Measurements from ENCODE around the gene PACSIN1. TPM values are rescaled to one million over a fixed set of nuclear protein-coding genes. Genes with fewer than 3 reads are reported as not detected.

PACSIN1 gene
- total and polyA plus RNA-seq, 8 donors = 0.09 to 0.51 (median 0.25) TPM; not detected in 1

GRCh38 chr6:34487536-34487935 lies 21.7 kb downstream of the PACSIN1 start:
- Histone ChIP-seq H3K4me1 (no peaks in the 10 kb centered on the region), H3K27ac (no peak overlapping the region), H3K4me3 (no peak overlapping the region), H3K36me3 (no peaks in the 10 kb centered on the region), H3K9me3 (no peaks in the 10 kb centered on the region), H3K27me3 (no peaks in the 10 kb centered on the region)
- ATAC-seq (no peak), DNase-seq (no peak)
- intact Hi-C loops (cut with DNase I) = no loop called here
- no peak for TF ChIP-seq CTCF (IDR thresholded peaks at IDR 0.05)

DNA sequence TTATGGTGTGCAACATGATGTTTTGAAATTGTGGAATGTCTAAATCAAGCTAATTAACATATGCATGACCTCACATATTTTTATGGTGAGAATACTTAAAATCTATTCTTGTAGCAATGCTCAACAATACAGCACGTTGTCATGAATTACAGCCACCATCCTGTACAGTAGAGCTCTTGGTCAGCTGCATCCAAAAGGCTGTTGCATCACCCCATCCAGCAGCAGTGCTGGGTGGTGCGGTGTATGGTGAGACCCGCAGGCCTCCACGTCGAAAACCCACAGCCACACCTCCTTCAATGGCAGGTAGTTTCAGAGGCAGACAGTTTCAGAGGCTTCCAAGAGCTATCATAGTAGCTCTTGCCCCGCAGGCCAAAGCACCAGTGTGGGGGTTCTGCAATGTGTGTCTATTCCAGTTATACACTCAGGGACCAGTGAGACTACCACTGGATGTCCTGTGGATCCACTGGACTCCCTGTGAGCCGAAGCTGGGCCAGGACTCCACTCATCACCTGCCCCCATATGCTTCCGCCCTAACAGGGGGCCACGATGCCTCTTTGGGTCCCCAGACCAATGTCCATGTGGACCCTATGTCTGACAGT lies 23.4 kb downstream of the PACSIN1 start:
- DNase-seq (no peak), ATAC-seq (no peak)
- Histone ChIP-seq H3K27me3 (no peaks in the 10 kb centered on the region), H3K9me3 (no peaks in the 10 kb centered on the region), H3K27ac (no peak overlapping the region), H3K4me3 (no peak overlapping the region), H3K4me1 (no peaks in the 10 kb centered on the region), H3K36me3 (no peaks in the 10 kb centered on the region)
- TF ChIP-seq CTCF (IDR thresholded peaks at IDR 0.05) = no peak
- intact Hi-C loops (cut with DNase I) = no loop called here

DNA sequence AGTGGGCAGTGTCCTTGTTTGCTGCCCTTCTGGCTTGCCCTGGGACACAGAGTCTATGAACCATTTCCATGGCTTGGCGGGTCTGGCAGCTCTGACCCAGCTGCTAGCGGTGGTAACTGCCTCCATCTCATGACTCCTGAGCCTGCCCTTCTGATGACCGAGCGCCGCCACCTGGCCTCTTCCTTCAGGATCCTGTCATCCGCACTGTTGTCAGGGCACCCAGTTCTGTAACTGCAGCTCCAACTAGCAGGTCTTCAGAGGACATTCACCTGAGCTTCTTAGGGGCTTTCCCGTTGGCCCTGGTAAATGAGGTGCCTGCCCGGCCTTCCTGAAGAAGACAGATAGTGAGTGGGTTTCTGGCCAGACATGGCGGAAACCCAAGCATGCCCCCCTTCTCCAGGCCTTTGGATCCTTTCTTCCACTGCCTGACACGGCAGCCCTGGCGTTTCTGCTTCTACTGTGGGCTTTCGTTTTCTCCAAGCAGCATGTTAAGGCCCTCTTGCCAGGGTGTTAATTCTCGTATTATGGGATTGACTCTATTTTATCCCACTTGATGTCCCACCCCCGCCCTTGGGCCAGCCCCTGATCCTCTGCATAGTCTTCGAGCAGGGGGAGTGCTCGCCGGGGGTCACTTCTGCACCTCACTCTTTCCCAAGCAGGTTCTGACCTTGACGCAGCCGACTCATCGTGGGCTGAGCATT lies 24.7 kb downstream of the PACSIN1 start:
- no peak for DNase-seq
- no peak overlapping the region for H3K27ac ChIP-seq
- no peaks in the 10 kb centered on the region for H3K27me3 ChIP-seq
- H3K4me1 ChIP-seq = no peaks in the 10 kb centered on the region
- H3K4me3 ChIP-seq = no peak overlapping the region
- ATAC-seq = no peak
- intact Hi-C loops (cut with DNase I) = no loop called here
- no peak for TF ChIP-seq CTCF (IDR thresholded peaks at IDR 0.05)
- no peaks in the 10 kb centered on the region for H3K9me3 ChIP-seq
- no peaks in the 10 kb centered on the region for H3K36me3 ChIP-seq

DNA sequence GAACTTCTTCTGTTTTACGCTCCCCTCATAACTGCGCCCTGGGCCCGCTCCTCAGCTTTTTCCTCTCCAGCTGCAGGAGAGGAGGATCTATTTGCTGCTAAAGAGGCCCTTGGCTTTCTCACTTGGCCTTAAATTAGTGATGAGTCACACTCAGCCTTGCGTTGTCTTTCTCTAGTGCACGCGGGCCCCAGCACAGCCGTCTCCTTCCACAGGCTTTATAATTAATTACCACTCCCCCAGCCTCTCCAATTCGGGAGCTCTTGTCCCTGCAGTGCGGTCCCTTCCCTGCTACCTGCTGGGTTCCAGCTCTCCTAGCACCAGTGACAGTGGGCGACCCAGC lies 25.2 kb downstream of the PACSIN1 start:
- H3K36me3 ChIP-seq = no peaks in the 10 kb centered on the region
- no peaks in the 10 kb centered on the region for H3K9me3 ChIP-seq
- intact Hi-C loops (cut with DNase I) = no loop called here
- no peak overlapping the region for H3K4me3 ChIP-seq
- H3K4me1 ChIP-seq = no peaks in the 10 kb centered on the region
- H3K27me3 ChIP-seq = no peaks in the 10 kb centered on the region
- no peak overlapping the region for H3K27ac ChIP-seq
- ATAC-seq = peak; percentile 65
- TF ChIP-seq CTCF (IDR thresholded peaks at IDR 0.05) = no peak
- no peak for DNase-seq

DNA sequence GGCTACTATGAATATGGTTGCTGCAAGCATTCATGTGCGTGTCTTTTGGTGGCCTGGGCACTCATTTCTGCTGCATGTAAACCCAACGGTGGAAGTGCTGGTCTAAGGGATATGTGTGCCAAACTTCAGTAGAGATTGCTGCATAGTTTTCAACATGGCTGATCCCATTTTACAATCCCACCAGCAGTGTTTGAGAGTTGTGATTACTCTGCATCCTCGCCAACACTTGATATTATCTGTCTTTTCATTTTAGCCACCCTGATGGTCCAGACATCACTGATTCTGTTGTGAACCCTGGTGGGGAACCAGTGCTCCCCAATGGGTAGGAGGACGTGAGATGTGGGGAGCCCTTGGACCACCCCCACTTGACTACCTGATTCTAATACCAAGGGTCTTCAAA lies 27.5 kb downstream of the PACSIN1 start:
- no peaks in the 10 kb centered on the region for H3K36me3 ChIP-seq
- no peak for ATAC-seq
- no peak overlapping the region for H3K27ac ChIP-seq
- no peaks in the 10 kb centered on the region for H3K4me1 ChIP-seq
- intact Hi-C loops (cut with DNase I) = no loop called here
- no peaks in the 10 kb centered on the region for H3K27me3 ChIP-seq
- no peak for DNase-seq
- no peak overlapping the region for H3K4me3 ChIP-seq
- no peak for TF ChIP-seq CTCF (IDR thresholded peaks at IDR 0.05)
- H3K9me3 ChIP-seq = no peaks in the 10 kb centered on the region

Measured in left lung (tissue), 10 donors.